RWPE2 (cell line): ENCODE measurements around the gene EVC.
A peak's percentile ranks its signal among the peaks of the same experiment; 100 is the strongest.

Experiments
- ATAC-seq: fragments of 200-7000 bp; cut with Tn5 transposase; 3 replicates; pipeline ENCODE4 v1.9.1; 2021; ENCODE audit warnings: low read depth
- DNase-seq: peaks from one replicate; pipeline ENCODE4 v3.0.0-alpha.2; 2020; ENCODE audit warnings: low spot score
- H3K27ac ChIP-seq: fragments of 450-650 bp; 2 replicates; pipeline ENCODE4 v1.5.1; 2017; ENCODE audit warnings: mild to moderate bottlenecking; ENCODE audit not compliant: poor library complexity, severe bottlenecking
- H3K27me3 ChIP-seq: fragments of 250-450 bp; sonication (Bioruptor Pico); 2 replicates; pipeline ENCODE4 v1.5.1; 2021; ENCODE audit warnings: mild to moderate bottlenecking, moderate library complexity; ENCODE audit not compliant: insufficient read depth, poor library complexity, severe bottlenecking
- H3K36me3 ChIP-seq: fragments of 250-450 bp; sonication (Bioruptor Pico); 2 replicates; pipeline ENCODE4 v1.5.1; 2020; ENCODE audit warnings: low read depth, mild to moderate bottlenecking, moderate library complexity
- H3K4me1 ChIP-seq: fragments of 250-450 bp; sonication (Bioruptor Pico); 2 replicates; pipeline ENCODE4 v1.5.1; 2021; ENCODE audit warnings: mild to moderate bottlenecking, moderate library complexity; ENCODE audit not compliant: insufficient read depth, poor library complexity, severe bottlenecking
- H3K4me3 ChIP-seq: fragments of 250-450 bp; sonication (Bioruptor Pico); 2 replicates; pipeline ENCODE4 v1.5.1; 2021; ENCODE audit warnings: mild to moderate bottlenecking, moderate library complexity; ENCODE audit not compliant: severe bottlenecking
- H3K9me3 ChIP-seq: fragments of 250-450 bp; sonication (Bioruptor Pico); 2 replicates; pipeline ENCODE4 v1.5.1; 2021; ENCODE audit warnings: mild to moderate bottlenecking, moderate library complexity; ENCODE audit not compliant: severe bottlenecking
- CTCF ChIP-seq: fragments of 450-650 bp; IDR thresholded peaks from one replicate; pipeline ENCODE4 v1.5.1; 2017; ENCODE audit warnings: mild to moderate bottlenecking, moderate library complexity; ENCODE audit not compliant: poor library complexity, severe bottlenecking

The EVC gene

GRCh38 chr4:5752376-5753184 is 41.6 kb downstream of the EVC start:
- Histone ChIP-seq H3K36me3 (peaks cover 66% of the 10 kb centered on the region), H3K9me3 (no peaks in the 10 kb centered on the region), H3K4me3 (no peak overlapping the region), H3K27me3 (no peaks in the 10 kb centered on the region), H3K4me1 (peaks cover 48% of the 10 kb centered on the region), H3K27ac (peak overlapping the region; percentile 84)
- TF ChIP-seq CTCF: no peak
- DNase-seq: no peak
- no peak for ATAC-seq

GRCh38 chr4:5753366-5753765 is 42.4 kb downstream of the EVC start:
- peaks cover 50% of the 10 kb centered on the region for H3K4me1 ChIP-seq
- no peaks in the 10 kb centered on the region for H3K9me3 ChIP-seq
- H3K27me3 ChIP-seq: no peaks in the 10 kb centered on the region
- H3K4me3 ChIP-seq: no peak overlapping the region
- DNase-seq (no peak), ATAC-seq (no peak)
- TF ChIP-seq CTCF: no peak
- H3K27ac ChIP-seq: peak overlapping the region; percentile 84
- H3K36me3 ChIP-seq: peaks cover 73% of the 10 kb centered on the region

GRCh38 chr4:5753766-5754528 is 42.9 kb downstream of the EVC start:
- Histone ChIP-seq H3K27ac (peak overlapping the region; percentile 84), H3K9me3 (no peaks in the 10 kb centered on the region), H3K36me3 (peaks cover 72% of the 10 kb centered on the region), H3K4me3 (no peak overlapping the region), H3K27me3 (no peaks in the 10 kb centered on the region), H3K4me1 (peaks cover 53% of the 10 kb centered on the region)
- ATAC-seq: peak; percentile 40
- no peak for TF ChIP-seq CTCF
- no peak for DNase-seq

GRCh38 chr4:5754529-5754881 is 43.5 kb downstream of the EVC start:
- peaks cover 59% of the 10 kb centered on the region for H3K4me1 ChIP-seq
- peaks cover 71% of the 10 kb centered on the region for H3K36me3 ChIP-seq
- no peak overlapping the region for H3K4me3 ChIP-seq
- H3K9me3 ChIP-seq: no peaks in the 10 kb centered on the region
- TF ChIP-seq CTCF: no peak
- H3K27ac ChIP-seq: peak overlapping the region; percentile 84
- DNase-seq: no peak
- ATAC-seq: no peak
- H3K27me3 ChIP-seq: no peaks in the 10 kb centered on the region
